Fibroblast of the aortic adventitia (primary cell): ENCODE measurements around the gene ABHD18. TPM values are rescaled to one million over a fixed set of nuclear protein-coding genes. Genes with fewer than 3 reads are reported as not detected.
A peak's percentile ranks its signal among the peaks of the same experiment; 100 is the strongest.
"Not testable (repeated sequence)": the region's sequence is repeated elsewhere in the genome, so short reads cannot be mapped to it uniquely, and the experiment has no call there.

Experiments used
- DNase-seq: peaks from one replicate; pipeline ENCODE4 v3.0.0-alpha.2; 2010; ENCODE audit warnings: low read depth
- H3K4me3 ChIP-seq: 2 replicates; pipeline ENCODE4 v1.5.1; 2011; ENCODE audit warnings: low read depth, mild to moderate bottlenecking, control low read depth, low read length, moderate library complexity
- CTCF ChIP-seq: IDR thresholded peaks from 2 replicates; pipeline ENCODE4 v1.5.1; 2011; ENCODE audit warnings: mild to moderate bottlenecking, low read length, control low read depth, inconsistent platforms; ENCODE audit not compliant: insufficient read depth
- total RNA-seq: library from RNA; depleted of rRNA; stranded (reverse); fragments of >200 nt; gene quantifications from 2 replicates; pipeline ENCODE4 v1.2.3, GENCODE V29; 2012; ENCODE audit warnings: low replicate concordance

ABHD18 gene
- total RNA-seq, 1 donor: 6.0 TPM

- DNase-seq: peak; percentile 52
- no peak for TF ChIP-seq CTCF
- no peak overlapping the region for H3K4me3 ChIP-seq
Observed at GRCh38 chr4:127936974-127937373, 28.2 kb upstream of the ABHD18 start.

GRCh38 chr4:127957105-127957504, 8.1 kb upstream of the ABHD18 start:
- no peak for TF ChIP-seq CTCF
- DNase-seq: no peak
- H3K4me3 ChIP-seq: no peak overlapping the region

GRCh38 chr4:127959794-127960193, 5.4 kb upstream of the ABHD18 start:
- TF ChIP-seq CTCF: no peak
- DNase-seq: no peak
- H3K4me3 ChIP-seq: no peak overlapping the region

GRCh38 chr4:127963633-127964398, 1.4 kb upstream of the ABHD18 start:
- H3K4me3 ChIP-seq: peak overlapping the region; percentile 48
- DNase-seq: not testable (repeated sequence)

GRCh38 chr4:127964426-127965061, 662 bp upstream of the ABHD18 start:
- peak overlapping the region; percentile 98 for H3K4me3 ChIP-seq
- DNase-seq: not testable (repeated sequence)

- TF ChIP-seq CTCF: no peak
- peak overlapping the region; percentile 98 for H3K4me3 ChIP-seq
- DNase-seq: peak; percentile 16
Observed at GRCh38 chr4:127965803-127966175, 583 bp downstream of the ABHD18 start.

GRCh38 chr4:127967141-127967775, 2.1 kb downstream of the ABHD18 start:
- TF ChIP-seq CTCF: no peak
- no peak overlapping the region for H3K4me3 ChIP-seq
- DNase-seq: no peak

- no peak for TF ChIP-seq CTCF
- no peak overlapping the region for H3K4me3 ChIP-seq
- no peak for DNase-seq
Observed at GRCh38 chr4:127968586-127968985, 3.4 kb downstream of the ABHD18 start.

- not testable (repeated sequence) for H3K4me3 ChIP-seq, DNase-seq
Observed at GRCh38 chr4:127970925-127971324, 5.7 kb downstream of the ABHD18 start.
